ENCODE data around the gene ABCA9. TPM values are rescaled to one million over a fixed set of nuclear protein-coding genes. Genes with fewer than 3 reads are reported as not detected.

The ABCA9 gene
- total and polyA plus RNA-seq, 2 of the 13 experiments (the other 11 are each of a cell fraction or from before 2014, with no cell fraction given): 0.04 TPM; not detected in 1

DNA sequence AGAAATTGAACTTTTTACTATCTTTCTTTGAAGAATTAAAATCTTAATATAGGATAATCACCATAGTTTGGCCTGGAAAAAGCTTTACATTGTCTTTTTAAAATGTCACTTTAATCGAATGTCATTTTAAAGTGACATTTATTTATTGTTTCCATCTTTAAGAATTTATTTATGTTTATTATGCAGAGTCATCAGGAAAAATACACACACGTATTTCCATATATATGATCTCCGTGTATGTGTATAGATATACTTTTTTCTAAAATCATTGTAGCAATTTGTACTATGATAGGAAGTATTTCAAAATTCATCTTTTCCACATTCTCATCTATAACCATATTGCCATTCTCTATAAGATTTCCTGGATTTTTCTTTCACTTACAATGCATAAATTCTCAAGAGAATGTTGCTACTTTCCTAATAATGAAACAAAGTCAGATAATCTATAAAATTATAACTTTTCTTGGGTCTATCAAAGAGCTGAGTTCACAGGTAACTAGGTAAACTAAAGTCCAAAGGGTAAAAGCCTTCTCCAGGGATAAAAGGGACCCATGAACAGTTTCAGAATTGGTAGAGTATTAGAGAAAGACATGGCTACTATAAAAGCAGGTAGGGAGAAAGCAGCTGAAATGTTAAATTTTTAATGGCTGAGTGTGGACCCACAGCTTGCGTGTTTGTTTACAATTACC lies 117.5 kb downstream of the ABCA9 start:
- ATAC-seq (no peak), DNase-seq (ENCODE audit: low spot score) (no peak), FAIRE-seq (no peak)
- CTCF ChIA-PET (ENCODE audit: low intra/inter-chr PET ratio, low total read pairs): no interaction called here
- intact Hi-C loops (cut with micrococcal nuclease; ENCODE audit: unreplicated experiment) (no loop called here), in situ Hi-C loops (cut with HindIII; ENCODE audit: extremely low pct_ligation_motif_present, low pct_unique_long_range_greater_than_20kb) (no loop called here)
- 65% methylated on average over 4 of the region's 4 CpGs for WGBS (ENCODE audit: low lambda C conversion rate)
- Histone ChIP-seq H3K4me2 (ENCODE audit: low read depth, low read length) (no peak overlapping the region), H3K9me3 (ENCODE audit: low read length) (0 out of 2 replicates have a peak, but pooled peaks cover 7% of the 10 kb centered on the region), H3K36me3 (replicated peaks in 1 of 2; ENCODE audit: control insufficient read depth in 1 of 2, insufficient read depth in 2 of 2, low read length in 2 of 2) (no peaks in the 10 kb centered on the region), H2AFZ (ENCODE audit: low read length) (no peak overlapping the region), H3K9ac (ENCODE audit: insufficient read depth, low read depth, low read length) (no peak overlapping the region), H3K4me1 (ENCODE audit: insufficient read depth, low read length) (peaks cover 23% of the 10 kb centered on the region), H3K27ac (ENCODE audit: extremely low read length, insufficient read depth, low read length) (no peak overlapping the region), H3K27me3 (ENCODE audit: control insufficient read depth in 1 of 2, insufficient read depth in 2 of 2, low read length in 2 of 2) (no peaks in the 10 kb centered on the region), H3K4me3 (replicated peaks in 1 of 3; ENCODE audit: insufficient read depth in 1 of 3, low read depth in 2 of 3, low read length in 3 of 3) (no peak overlapping the region), H4K20me1 (ENCODE audit: insufficient read depth, low read length) (no peaks in the 10 kb centered on the region), H3K79me2 (ENCODE audit: insufficient read depth, low read length) (no peaks in the 10 kb centered on the region)
- no TSS peak for BruUV-seq (replicated peaks)
- POLR2A ChIA-PET: interaction anchor here (0.6 kb wide), 1 partner anchor 67 kb away, joined by 4 read pairs; no protein-coding TSS in a partner anchor
- TF ChIP-seq ZNF136 (CRISPR knock-in tag; IDR thresholded peaks at IDR 0.05; ENCODE audit: low read depth) (no peak), SOX5 (CRISPR knock-in tag; IDR thresholded peaks at IDR 0.05; ENCODE audit: borderline replicate concordance) (no peak), ZNF367 (CRISPR knock-in tag; IDR thresholded peaks at IDR 0.05; ENCODE audit: borderline replicate concordance) (no peak), RCOR2 (CRISPR knock-in tag; IDR thresholded peaks at IDR 0.05) (no peak), ZEB1 (IDR thresholded peaks at IDR 0.05; ENCODE audit: insufficient replicate concordance, low read depth) (no peak), TFDP2 (CRISPR knock-in tag; IDR thresholded peaks at IDR 0.05) (no peak), SMC3 (IDR thresholded peaks at IDR 0.05; ENCODE audit: low read length) (no peak), MAFK (conservative IDR thresholded peaks at IDR 0.05 in 1 of 2, IDR thresholded peaks at IDR 0.05 in 1 of 2; ENCODE audit: low read length in 2 of 2) (peak; percentile 57 to 74), RBAK (CRISPR knock-in tag; IDR thresholded peaks at IDR 0.05) (no peak), PHF5A (CRISPR knock-in tag; IDR thresholded peaks at IDR 0.05; ENCODE audit: low read depth, unreplicated experiment) (no peak), MYNN (CRISPR knock-in tag; IDR thresholded peaks at IDR 0.05; ENCODE audit: low read depth) (no peak), TARDBP (CRISPR knock-in tag; IDR thresholded peaks at IDR 0.05) (no peak), ELF1 (CRISPR knock-in tag; IDR thresholded peaks at IDR 0.05) (no peak), FOXA3 (CRISPR knock-in tag; IDR thresholded peaks at IDR 0.05) (no peak), DR1 (CRISPR knock-in tag; IDR thresholded peaks at IDR 0.05) (no peak), PAF1 (CRISPR knock-in tag; IDR thresholded peaks at IDR 0.05) (no peak), CBX5 (CRISPR knock-in tag; IDR thresholded peaks at IDR 0.05; ENCODE audit: borderline replicate concordance) (no peak), MAFF (IDR thresholded peaks at IDR 0.05; ENCODE audit: low read depth, low read length) (peak; percentile 47; the same call in 1 of the 2 replicates)
- TF ChIP-seq, protein P1, sequence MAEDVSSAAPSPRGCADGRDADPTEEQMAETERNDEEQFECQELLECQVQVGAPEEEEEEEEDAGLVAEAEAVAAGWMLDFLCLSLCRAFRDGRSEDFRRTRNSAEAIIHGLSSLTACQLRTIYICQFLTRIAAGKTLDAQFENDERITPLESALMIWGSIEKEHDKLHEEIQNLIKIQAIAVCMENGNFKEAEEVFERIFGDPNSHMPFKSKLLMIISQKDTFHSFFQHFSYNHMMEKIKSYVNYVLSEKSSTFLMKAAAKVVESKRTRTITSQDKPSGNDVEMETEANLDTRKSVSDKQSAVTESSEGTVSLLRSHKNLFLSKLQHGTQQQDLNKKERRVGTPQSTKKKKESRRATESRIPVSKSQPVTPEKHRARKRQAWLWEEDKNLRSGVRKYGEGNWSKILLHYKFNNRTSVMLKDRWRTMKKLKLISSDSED (CRISPR knock-in tag; IDR thresholded peaks at IDR 0.05): no peak
- TF ChIP-seq, protein P2, sequence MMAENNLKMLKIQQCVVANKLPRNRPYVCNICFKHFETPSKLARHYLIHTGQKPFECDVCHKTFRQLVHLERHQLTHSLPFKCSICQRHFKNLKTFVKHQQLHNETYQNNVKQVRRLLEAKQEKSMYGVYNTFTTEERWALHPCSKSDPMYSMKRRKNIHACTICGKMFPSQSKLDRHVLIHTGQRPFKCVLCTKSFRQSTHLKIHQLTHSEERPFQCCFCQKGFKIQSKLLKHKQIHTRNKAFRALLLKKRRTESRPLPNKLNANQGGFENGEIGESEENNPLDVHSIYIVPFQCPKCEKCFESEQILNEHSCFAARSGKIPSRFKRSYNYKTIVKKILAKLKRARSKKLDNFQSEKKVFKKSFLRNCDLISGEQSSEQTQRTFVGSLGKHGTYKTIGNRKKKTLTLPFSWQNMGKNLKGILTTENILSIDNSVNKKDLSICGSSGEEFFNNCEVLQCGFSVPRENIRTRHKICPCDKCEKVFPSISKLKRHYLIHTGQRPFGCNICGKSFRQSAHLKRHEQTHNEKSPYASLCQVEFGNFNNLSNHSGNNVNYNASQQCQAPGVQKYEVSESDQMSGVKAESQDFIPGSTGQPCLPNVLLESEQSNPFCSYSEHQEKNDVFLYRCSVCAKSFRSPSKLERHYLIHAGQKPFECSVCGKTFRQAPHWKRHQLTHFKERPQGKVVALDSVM (CRISPR knock-in tag; IDR thresholded peaks at IDR 0.05): no peak
- TF ChIP-seq, protein P3, sequence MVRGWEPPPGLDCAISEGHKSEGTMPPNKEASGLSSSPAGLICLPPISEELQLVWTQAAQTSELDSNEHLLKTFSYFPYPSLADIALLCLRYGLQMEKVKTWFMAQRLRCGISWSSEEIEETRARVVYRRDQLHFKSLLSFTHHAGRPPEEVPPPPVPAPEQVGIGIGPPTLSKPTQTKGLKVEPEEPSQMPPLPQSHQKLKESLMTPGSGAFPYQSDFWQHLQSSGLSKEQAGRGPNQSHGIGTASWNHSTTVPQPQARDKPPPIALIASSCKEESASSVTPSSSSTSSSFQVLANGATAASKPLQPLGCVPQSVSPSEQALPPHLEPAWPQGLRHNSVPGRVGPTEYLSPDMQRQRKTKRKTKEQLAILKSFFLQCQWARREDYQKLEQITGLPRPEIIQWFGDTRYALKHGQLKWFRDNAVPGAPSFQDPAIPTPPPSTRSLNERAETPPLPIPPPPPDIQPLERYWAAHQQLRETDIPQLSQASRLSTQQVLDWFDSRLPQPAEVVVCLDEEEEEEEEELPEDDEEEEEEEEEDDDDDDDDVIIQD (CRISPR knock-in tag; IDR thresholded peaks at IDR 0.05; ENCODE audit: low read depth): 0 out of 2 replicates have a peak, but pooled peaks have one; percentile 20
